ENCODE data around the gene GPR37L1.
"Not testable (repeated sequence)": the region's sequence is repeated elsewhere in the genome, so short reads cannot be mapped to it uniquely, and the experiment has no call there.

GPR37L1 gene

GRCh38 chr1:202135221-202135721, 12.6 kb downstream of the GPR37L1 start:
- DNase-seq = peak; percentile 73

DNA sequence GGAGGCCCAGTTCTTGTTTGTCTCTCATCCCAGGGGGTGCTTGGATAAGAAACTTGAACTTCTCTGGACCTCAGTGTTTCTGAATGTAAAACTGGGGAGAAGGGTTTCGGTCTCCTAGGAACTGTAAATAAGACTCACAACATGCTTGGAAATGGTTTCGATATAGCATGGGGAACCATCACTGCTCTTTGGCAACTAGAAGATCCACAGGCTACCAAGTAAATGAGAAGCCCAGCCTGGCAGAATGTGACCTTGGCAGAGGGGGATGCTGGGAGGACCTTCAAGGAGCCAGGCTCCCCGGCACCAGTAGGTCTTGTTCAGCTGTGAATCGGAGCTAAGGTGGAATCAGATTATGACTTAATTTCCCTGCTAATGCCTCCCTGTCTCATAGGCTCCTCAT, 18.1 kb downstream of the GPR37L1 start:
- DNase-seq = no peak

GRCh38 chr1:202141468-202141867, 18.8 kb downstream of the GPR37L1 start:
- not testable (repeated sequence) for DNase-seq

DNA sequence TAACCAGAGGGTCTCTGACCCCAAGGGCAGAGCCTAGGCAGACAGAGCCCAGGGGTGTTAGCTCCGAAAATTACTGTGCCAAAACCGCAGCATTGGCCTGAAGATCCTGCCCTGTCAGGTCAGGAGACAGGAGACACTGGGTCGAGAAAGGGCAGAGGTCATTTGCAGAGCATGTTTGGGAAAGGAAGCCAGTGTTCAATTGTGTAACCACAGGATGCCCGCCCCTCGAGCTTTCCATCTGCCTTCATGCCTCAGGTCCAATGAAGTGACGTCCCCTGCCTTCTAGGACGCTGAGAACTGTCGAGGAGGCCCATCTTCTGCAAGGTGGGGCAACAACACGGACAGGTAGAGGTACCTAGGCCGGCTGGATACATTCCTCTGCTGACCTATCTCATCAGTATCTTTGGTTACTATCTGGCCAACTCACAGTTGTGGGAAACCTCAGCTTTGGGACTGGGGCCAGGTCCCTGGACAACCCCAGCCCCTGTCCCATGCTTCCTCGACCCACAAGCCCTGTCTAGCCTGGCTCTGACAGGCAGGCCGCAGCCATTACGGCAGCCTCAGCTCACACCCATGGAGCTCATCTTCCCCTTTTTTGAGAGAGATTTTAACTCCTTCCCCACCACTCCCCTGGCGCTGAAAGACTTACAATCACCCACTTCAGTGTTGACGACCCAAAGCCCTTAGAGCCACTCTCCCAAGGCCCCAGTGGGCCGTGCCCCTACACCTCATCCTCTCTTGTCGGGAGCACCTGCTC, 20.5 kb downstream of the GPR37L1 start:
- DNase-seq = no peak

DNA sequence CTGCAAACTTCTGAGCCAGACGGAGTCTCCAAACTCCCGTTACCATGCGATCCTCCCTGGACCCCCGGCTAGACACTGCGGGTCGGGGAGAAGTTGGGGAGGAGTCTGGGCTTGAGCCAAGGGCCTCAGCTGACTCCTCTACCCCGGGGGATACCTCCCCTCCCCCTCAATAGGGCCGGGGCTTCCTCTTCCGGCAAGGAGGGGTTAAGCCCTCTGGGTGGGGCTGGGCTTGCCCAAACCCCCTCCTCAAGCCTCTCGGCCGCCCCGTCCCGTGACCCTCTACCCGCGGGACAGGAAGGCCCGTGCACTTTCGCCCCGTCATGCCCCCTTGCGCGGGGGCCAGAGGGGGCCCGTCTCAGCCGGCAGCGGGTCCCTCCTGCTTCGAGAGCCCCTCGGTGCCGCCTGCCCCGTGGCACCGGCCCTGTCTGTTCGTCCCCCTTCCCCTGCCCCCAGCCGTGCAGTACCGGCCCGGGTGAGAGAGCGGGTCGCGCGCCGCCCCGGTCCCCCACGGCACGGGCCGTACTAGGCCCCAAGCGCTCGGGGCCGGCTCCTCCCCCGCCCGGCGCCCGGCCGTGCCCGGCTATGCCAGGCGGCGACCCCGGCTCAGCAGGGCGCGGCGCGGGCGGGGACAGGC, 21.2 kb downstream of the GPR37L1 start:
- peak; percentile 37 for DNase-seq

DNA sequence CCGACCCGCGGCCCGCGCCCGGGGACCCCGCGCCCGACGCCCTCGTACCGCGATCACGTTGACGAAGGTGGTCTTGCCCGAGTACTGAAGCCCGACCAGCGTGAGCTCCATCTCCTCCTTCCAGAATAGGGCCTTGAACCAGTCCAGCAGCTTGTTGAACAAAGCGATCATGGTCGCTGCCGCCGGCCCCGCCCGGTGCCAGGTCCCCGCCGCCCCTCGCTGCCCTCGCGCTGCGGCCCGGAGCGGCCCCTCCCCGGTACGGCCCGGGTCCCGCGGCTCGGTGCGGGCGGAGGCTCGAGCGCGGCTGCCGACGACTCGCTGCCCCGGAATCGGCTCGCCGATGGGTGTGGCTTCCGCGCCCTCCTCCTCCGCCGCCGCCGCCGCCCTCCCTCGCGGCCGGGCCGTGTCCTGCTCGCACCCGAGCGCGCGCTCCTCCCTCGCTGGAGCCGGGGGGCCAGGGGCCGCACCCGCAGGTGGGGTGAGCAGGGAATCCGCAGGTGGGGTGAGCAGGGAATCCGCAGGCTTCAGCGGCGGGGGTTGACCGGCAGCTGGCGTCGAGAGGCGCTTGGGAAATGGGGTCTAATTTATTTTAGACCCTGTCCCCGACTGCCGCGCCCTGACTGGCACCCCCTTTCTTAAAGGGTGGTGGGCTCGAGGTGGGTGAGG, 21.8 kb downstream of the GPR37L1 start, which contains the start of gene ARL8A:
Gene ARL8A, minus strand, starts transcription at position 336 of the 666 bp plus-strand sequence. Its CDS starts 165 bp downstream, at position 171.
- peak; percentile 15 for DNase-seq

GRCh38 chr1:202145068-202145743, 22.5 kb downstream of the GPR37L1 start:
- no peak for DNase-seq

- DNase-seq = not testable (repeated sequence)
Observed at GRCh38 chr1:202145744-202146140, 23.0 kb downstream of the GPR37L1 start.

- no peak for DNase-seq
Observed at GRCh38 chr1:202146279-202146678, 23.6 kb downstream of the GPR37L1 start.

DNA sequence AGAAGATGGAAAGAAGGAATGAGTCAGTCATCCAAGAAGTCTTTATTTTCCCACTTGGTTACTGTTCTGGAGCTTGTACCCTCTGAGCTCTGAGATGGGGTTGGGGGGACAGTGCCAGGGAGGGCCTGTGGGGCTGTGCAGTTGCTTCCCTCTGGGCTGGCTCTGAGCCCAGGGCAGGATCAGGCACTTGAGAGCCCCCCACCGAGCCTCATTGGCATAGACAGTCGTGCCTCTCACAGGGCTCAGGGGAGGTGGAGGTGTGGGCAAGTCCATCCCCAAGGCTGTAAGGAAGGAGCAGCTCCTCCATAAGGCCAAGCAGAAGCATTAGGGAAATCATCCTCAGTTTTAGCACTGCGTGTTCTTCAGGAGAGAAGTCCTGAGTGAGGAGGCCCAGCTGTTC, 24.3 kb downstream of the GPR37L1 start:
- DNase-seq = no peak

DNA sequence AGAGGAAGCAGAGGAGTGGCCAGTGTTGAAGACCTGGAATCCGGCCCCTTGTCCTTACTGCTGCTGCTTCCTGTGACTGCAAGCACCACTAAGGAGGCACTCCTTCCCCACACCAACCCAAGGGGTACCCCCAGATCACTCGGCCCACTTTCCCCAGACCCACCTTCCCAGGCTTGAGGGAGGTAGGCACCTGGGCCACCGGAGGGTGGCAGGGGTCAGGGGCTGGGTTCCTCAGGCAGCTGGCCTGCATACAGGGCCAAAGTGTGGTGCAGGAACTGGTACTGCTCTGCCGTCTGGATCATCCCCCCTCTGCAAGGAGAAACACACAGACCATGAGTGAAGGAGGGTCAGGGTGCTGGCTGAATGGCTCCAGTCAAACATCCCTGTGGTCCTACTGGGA, 25.7 kb downstream of the GPR37L1 start:
- no peak for DNase-seq

DNA sequence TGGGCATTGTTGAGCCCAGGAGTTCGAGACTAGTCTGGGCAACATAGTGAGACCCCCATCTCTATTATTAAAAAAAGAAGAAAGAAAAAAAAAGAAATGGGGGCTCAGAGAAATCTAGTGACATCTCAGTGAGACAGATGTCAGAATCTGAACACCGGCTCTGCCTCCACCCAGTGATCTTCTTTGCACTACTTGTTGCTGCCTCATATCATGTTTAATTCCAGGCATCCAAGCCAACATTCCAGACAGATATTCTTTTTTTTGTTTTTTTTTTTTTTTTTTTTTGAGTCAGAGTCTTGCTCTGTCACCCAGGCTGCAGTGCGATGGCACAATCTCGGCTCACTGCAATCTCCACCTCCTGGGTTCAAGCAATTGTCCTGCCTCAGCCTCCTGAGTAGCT, 26.8 kb downstream of the GPR37L1 start:
- DNase-seq = no peak

GRCh38 chr1:202150187-202150586, 27.5 kb downstream of the GPR37L1 start:
- no peak for DNase-seq

- DNase-seq = no peak
Observed at GRCh38 chr1:202150602-202151001, 27.9 kb downstream of the GPR37L1 start.

GRCh38 chr1:202151045-202151444, 28.3 kb downstream of the GPR37L1 start:
- no peak for DNase-seq

DNA sequence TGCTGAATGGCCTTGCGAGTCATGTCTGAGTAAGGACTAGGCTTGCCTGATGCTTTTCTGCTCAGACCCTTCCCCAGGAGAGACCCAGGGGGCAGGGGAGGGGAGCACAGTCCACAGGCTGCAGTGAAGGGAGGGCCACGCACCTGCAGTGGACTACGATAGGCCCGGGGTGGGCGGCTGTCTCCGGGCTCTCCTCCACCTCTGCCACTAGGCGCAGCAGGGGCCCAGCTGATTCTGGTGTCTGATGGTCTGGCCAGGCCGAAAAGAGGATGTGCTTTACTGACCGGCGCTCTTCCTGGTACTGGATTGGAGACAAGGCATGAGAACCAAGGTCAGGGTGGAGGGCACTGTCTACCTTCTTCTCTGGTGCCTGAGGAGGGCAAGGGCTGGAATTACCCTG, 29.7 kb downstream of the GPR37L1 start:
- no peak for DNase-seq

DNA sequence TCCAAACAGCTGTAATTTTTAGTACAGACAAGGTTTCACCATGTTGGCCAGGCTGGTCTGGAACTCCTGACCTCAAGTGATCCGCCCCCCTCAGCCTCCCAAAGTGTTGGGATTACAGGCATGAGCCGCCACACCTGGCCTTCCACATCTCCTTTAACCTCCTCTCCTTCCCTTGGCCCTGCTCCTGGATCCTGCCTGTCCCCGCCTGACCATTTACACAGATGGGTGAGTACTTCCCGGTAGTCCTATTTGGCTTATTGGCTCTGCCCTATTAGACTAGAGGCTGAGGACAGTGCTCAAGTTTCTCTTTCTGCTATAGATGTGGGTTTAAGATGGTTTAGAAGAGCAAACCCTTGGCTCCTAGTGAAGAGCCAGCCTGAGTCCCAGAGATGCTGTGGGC, 30.6 kb downstream of the GPR37L1 start:
- no peak for DNase-seq

DNA sequence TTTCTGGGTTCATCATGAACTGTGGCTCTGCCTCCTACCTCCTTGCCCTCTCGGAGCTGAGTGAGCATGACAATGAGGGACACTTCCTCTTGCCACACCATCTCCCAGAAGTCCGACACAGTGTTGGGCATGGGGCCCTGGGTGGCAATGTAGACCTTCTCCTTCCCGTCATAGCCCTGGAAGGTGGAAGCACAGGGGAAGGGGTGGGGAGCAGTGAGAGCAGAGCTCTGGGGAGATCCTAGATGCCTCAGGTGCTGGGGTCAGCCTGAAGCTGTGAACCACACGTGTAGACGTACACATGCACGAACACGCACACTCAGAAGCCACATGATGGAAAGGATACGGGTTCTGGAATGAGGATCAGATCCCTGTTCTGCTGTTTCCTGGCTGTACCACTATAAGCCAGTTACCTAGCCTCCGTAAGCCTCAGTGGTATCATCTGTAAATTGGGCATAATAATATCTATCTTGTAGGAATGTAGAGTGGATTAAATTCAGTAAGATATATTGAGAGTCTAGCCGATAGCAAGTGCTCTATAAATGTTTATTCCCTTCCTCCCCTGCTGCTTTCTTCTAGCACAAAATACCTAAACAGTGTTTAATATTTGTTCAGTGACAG, 31.5 kb downstream of the GPR37L1 start:
- no peak for DNase-seq

- peak; percentile 72 for DNase-seq
Observed at GRCh38 chr1:202154766-202155477, 32.2 kb downstream of the GPR37L1 start.

- DNase-seq = no peak
Observed at GRCh38 chr1:202155478-202156021, 32.8 kb downstream of the GPR37L1 start.

DNA sequence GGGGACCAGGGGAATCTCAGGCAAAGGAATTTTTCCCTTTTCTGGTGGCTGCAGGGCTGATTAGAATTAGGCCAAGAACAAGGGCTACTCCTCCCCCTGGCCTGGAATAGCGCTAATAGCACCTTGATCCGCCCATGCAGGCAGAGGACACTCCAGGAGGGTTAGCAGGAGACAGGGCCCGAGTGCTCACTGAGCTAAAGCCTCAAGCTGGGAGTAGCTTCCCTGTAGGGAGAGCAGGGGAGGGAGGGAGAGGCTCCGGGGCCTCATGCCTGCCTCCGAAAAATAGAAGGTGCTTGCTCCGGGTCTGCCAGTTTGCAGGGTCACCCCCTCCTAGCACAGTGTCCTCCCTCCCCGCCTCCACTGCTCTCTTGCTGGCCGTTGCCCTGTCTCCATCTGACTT, 33.9 kb downstream of the GPR37L1 start:
- no peak for DNase-seq

GRCh38 chr1:202157945-202158344, 35.2 kb downstream of the GPR37L1 start:
- DNase-seq = no peak
